ENCODE results near the gene STARD5. TPM values are rescaled to one million over a fixed set of nuclear protein-coding genes. Genes with fewer than 3 reads are reported as not detected.

The STARD5 gene, protein sequence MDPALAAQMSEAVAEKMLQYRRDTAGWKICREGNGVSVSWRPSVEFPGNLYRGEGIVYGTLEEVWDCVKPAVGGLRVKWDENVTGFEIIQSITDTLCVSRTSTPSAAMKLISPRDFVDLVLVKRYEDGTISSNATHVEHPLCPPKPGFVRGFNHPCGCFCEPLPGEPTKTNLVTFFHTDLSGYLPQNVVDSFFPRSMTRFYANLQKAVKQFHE
- 1 to 10 TPM; 1.3 to 9.6 TPM for total RNA-seq

DNA sequence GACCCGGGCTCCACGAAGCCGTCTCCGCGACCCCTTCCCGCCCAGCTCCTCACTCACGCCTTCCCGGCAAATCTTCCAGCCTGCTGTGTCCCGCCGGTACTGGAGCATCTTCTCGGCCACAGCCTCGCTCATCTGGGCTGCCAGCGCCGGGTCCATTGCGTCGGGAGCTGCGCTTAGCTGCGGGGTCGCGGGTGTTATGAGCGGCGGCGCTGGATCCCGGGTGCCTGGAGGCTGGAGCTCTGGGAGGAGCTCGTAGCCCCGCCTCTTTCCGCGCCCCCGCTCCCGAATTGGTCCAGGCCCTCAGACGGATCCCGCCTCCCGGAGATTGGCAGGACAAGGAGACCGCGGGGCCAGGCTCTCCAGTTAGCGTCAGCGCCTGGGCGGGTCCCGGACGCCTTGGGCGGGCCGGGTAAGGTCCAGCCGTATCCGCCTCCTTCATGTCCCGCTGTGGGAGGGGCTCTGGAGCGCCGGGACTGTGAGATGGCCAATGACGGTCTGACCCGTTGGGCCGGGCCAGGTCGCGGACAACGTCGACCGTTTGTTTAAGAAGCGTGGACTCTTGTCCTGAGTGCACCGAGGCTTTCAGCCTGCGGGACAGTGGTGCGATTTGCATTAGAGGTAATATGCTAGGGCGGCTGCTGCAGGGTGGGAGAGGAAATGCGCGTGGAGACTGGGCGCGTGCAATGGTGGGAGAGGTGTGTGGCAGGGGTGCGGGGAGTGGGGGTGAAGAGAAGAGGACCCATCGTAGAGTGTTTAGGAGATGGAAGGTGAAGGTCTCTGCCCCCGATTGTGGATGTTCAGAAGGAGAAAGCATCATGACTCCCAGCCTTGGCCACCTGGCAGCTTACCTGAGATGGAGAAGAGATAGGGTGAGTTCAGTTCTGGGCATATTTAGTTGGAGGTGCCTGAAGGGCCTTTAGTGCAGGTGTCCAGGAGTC lies at the start of gene STARD5:
Gene STARD5, minus strand, starts transcription at position 198 of the 938 bp plus-strand sequence. Its CDS starts 42 bp downstream, at position 156.
- H3K9me3 ChIP-seq, result no peaks in the 10 kb centered on the region
- peak within 1 kb of the TSS; percentile 5 to 79 (median 69) for H3K27ac ChIP-seq
- ATAC-seq, result peak; percentile 99
- H3K36me3 ChIP-seq (replicated peaks in 1 of 2; ENCODE audit: insufficient read depth in 1 of 2, low read depth in 2 of 2), result peaks cover 0 to 2% of the 10 kb centered on the region in 2 donors
- H3K27me3 ChIP-seq, result no peaks in the 10 kb centered on the region
- H3K4me3 ChIP-seq, result peak within 1 kb of the TSS; percentile 64 to 79
- intact Hi-C loops (cut with DNase I), result no loop called here
- TF ChIP-seq, protein P1, sequence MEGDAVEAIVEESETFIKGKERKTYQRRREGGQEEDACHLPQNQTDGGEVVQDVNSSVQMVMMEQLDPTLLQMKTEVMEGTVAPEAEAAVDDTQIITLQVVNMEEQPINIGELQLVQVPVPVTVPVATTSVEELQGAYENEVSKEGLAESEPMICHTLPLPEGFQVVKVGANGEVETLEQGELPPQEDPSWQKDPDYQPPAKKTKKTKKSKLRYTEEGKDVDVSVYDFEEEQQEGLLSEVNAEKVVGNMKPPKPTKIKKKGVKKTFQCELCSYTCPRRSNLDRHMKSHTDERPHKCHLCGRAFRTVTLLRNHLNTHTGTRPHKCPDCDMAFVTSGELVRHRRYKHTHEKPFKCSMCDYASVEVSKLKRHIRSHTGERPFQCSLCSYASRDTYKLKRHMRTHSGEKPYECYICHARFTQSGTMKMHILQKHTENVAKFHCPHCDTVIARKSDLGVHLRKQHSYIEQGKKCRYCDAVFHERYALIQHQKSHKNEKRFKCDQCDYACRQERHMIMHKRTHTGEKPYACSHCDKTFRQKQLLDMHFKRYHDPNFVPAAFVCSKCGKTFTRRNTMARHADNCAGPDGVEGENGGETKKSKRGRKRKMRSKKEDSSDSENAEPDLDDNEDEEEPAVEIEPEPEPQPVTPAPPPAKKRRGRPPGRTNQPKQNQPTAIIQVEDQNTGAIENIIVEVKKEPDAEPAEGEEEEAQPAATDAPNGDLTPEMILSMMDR (IDR thresholded peaks at IDR 0.05), result no peak
- TF ChIP-seq POLR2A (IDR thresholded peaks at IDR 0.05), result peak; percentile 57 to 90 (median 84)
- peaks cover 20% of the 10 kb centered on the region for H3K4me1 ChIP-seq
- peak; percentile 99 for DNase-seq
- whole genome bisulfite sequencing, 2 donors, result 1% methylated on average over 27 to 67 of the region's 67 CpGs

DNA sequence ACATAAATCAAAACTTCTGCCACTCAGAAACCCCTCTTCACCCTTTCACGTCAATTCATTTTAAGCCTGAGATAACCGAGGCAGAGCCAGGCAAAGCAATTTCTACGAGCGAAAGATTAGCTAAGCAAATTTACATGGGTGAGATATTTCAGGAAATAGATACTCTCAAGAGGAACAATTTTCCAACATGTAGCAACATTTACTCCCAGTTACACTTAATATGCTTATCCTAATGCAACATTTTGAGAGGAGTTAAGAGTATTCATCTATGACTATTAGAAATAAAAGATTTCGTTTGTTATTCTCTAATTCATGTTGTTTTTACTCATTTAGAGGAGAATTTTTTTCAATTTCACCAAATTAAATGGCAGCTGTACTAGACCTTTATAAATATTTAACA lies 49.2 kb upstream of the STARD5 start:
- H3K27ac ChIP-seq, result no peak overlapping the region
- no peaks in the 10 kb centered on the region for H3K9me3 ChIP-seq
- TF ChIP-seq, protein P1 (IDR thresholded peaks at IDR 0.05), result no peak
- TF ChIP-seq POLR2A (IDR thresholded peaks at IDR 0.05), result no peak
- peaks cover 12% of the 10 kb centered on the region for H3K4me1 ChIP-seq
- intact Hi-C loops (cut with DNase I), result no loop called here
- WGBS, 2 donors, result 44 to 51% methylated on average over 5 of the region's 5 CpGs
- H3K27me3 ChIP-seq, result no peaks in the 10 kb centered on the region
- ATAC-seq, result no peak
- H3K4me3 ChIP-seq, result no peak overlapping the region
- DNase-seq, result no peak
- no peaks in the 10 kb centered on the region for H3K36me3 ChIP-seq (replicated peaks in 1 of 2; ENCODE audit: insufficient read depth in 1 of 2, low read depth in 2 of 2)

DNA sequence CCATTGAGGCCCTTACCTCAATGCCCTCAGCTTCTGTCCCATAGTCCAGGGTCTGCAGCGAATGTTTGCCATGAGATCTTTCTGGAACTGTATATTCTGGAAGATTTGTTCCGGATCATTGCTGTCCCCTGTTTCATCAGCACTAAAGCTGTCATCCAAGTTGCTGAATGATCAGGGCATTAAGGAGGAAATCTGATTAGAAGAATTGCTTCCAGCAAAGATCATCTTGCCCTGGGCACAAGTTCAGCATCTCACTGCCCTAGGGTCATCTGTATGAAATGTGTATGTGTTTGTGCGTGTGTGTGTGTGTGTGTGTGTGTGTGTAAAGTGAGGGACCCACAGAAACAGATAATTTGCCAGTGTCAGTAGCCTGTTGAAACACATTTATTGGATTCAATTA lies 48.6 kb upstream of the STARD5 start:
- TF ChIP-seq, protein P1 (IDR thresholded peaks at IDR 0.05), result no peak
- no peak for TF ChIP-seq POLR2A (IDR thresholded peaks at IDR 0.05)

DNA sequence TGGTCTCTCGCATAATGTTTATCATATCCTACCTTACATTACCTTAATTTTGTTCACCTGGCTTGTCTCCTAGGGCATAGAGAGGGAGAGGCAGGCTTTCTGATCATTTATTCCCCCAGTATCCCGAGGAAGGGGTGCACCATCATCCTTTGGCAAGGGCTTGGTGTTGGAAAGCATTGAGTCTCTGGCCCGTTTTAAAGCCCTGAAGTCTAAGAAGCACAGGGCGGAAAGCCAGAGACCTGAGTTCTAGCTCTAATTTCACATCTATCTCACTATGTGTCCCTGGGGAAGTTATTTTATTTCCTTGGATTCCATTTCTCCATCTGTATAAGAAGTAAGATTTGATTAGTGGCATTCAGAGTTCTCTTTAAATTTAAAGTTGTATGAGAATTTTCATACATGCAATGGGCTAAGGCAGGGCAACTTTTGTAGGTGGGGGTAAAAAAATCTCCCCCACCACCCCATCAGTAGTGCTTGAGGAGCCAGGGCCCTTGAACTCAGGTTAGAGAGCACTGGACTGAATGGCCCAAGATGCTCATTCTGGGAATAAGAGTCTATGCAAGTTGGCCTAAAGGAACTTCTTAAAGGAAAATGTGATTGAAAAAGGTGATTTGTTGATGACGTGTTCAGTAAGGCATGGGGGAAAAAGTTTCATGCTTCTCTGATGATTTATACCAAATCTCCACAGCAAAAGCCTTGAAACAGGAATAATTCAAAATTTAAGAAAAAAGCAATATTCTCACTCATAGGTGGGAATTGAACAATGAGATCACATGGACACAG lies 40.0 kb upstream of the STARD5 start:
- H3K4me3 ChIP-seq, result no peak overlapping the region
- H3K27me3 ChIP-seq, result no peaks in the 10 kb centered on the region
- 79 to 92% methylated on average over 5 of the region's 5 CpGs for WGBS, 2 donors
- DNase-seq (no peak), ATAC-seq (no peak)
- intact Hi-C loops (cut with DNase I), result no loop called here
- TF ChIP-seq, protein P1 (IDR thresholded peaks at IDR 0.05), result no peak
- TF ChIP-seq POLR2A (IDR thresholded peaks at IDR 0.05), result no peak
- H3K36me3 ChIP-seq (replicated peaks in 1 of 2; ENCODE audit: insufficient read depth in 1 of 2, low read depth in 2 of 2), result no peaks in the 10 kb centered on the region
- no peaks in the 10 kb centered on the region for H3K4me1 ChIP-seq
- H3K27ac ChIP-seq, result no peak overlapping the region
- H3K9me3 ChIP-seq, result no peaks in the 10 kb centered on the region

More for the DNA sequence above, 48.6 kb upstream of the STARD5 start:
- Histone ChIP-seq H3K4me1 (peaks cover 12% of the 10 kb centered on the region), H3K4me3 (no peak overlapping the region), H3K27ac (no peak overlapping the region), H3K27me3 (no peaks in the 10 kb centered on the region), H3K9me3 (no peaks in the 10 kb centered on the region), H3K36me3 (replicated peaks in 1 of 2; ENCODE audit: insufficient read depth in 1 of 2, low read depth in 2 of 2) (no peaks in the 10 kb centered on the region)
- intact Hi-C loops (cut with DNase I), result no loop called here
- ATAC-seq (no peak), DNase-seq (no peak)
- WGBS, 2 donors, result 73 to 83% methylated on average over 3 of the region's 3 CpGs
